ENCODE measurements around the gene C1GALT1C1L.

DNA sequence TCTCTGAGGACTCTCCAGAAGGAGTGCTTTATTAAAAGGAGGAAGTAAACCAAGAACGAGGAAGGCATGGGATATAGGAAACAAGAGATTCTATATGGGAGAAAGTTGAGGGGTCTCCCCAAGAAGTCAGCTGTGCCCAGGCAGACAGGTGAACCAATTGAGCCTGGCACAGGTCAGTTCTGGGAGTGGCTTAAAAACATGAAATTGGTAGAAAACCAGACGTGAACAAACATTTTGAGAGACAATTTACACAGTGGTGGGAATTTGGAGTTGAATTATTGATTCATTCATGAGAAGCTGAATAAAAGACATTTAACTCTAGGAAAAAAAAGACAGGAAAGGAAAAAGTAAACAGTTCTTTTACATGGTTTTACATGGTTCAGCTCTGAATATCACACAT is 22.7 kb downstream of the C1GALT1C1L start:
- TF ChIP-seq, protein P1, sequence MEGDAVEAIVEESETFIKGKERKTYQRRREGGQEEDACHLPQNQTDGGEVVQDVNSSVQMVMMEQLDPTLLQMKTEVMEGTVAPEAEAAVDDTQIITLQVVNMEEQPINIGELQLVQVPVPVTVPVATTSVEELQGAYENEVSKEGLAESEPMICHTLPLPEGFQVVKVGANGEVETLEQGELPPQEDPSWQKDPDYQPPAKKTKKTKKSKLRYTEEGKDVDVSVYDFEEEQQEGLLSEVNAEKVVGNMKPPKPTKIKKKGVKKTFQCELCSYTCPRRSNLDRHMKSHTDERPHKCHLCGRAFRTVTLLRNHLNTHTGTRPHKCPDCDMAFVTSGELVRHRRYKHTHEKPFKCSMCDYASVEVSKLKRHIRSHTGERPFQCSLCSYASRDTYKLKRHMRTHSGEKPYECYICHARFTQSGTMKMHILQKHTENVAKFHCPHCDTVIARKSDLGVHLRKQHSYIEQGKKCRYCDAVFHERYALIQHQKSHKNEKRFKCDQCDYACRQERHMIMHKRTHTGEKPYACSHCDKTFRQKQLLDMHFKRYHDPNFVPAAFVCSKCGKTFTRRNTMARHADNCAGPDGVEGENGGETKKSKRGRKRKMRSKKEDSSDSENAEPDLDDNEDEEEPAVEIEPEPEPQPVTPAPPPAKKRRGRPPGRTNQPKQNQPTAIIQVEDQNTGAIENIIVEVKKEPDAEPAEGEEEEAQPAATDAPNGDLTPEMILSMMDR (IDR thresholded peaks at IDR 0.05; ENCODE audit: low read depth, low read length, poor library complexity, severe bottlenecking): no peak
- no peak for TF ChIP-seq EZH2phosphoT487 (IDR thresholded peaks at IDR 0.05; ENCODE audit: borderline replicate concordance, low read length)

Data from DOHH2 (cell line).